ENCODE data around the gene LRRFIP1. TPM values are rescaled to one million over a fixed set of nuclear protein-coding genes. Genes with fewer than 3 reads are reported as not detected.

Gene LRRFIP1
- total RNA-seq, 1 donor from 2014 or later: 37.1 TPM

GRCh38 chr2:237712477-237713377 lies 85.3 kb downstream of the LRRFIP1 start:
- DNase-seq (ENCODE audit: low read depth, low spot score): no peak
- Mint-ChIP-seq H3K4me1 (peaks cover 32% of the 10 kb centered on the region), H3K9me3 (no peaks in the 10 kb centered on the region), H3K36me3 (ENCODE audit: low read depth) (peaks cover 3% of the 10 kb centered on the region), H3K4me3 (no peak overlapping the region), H3K27me3 (ENCODE audit: low read depth) (no peaks in the 10 kb centered on the region), H3K27ac (ENCODE audit: unreplicated experiment) (peak overlapping the region; percentile 15)
- no peak for TF ChIP-seq CTCF (conservative IDR thresholded peaks at IDR 0.05)

GRCh38 chr2:237714690-237715458 lies 87.5 kb downstream of the LRRFIP1 start:
- peaks cover 35% of the 10 kb centered on the region for H3K4me1 Mint-ChIP-seq
- H3K9me3 Mint-ChIP-seq: no peaks in the 10 kb centered on the region

GRCh38 chr2:237715459-237715947 lies 88.1 kb downstream of the LRRFIP1 start:
- H3K36me3 Mint-ChIP-seq (ENCODE audit: low read depth): peaks cover 3% of the 10 kb centered on the region
- H3K27ac Mint-ChIP-seq (ENCODE audit: unreplicated experiment): peak overlapping the region; percentile 83
- H3K4me1 Mint-ChIP-seq: peaks cover 35% of the 10 kb centered on the region
- TF ChIP-seq CTCF (conservative IDR thresholded peaks at IDR 0.05): no peak
- H3K27me3 Mint-ChIP-seq (ENCODE audit: low read depth): no peaks in the 10 kb centered on the region
- no peak for DNase-seq (ENCODE audit: low read depth, low spot score)
- peak overlapping the region; percentile 16 for H3K4me3 Mint-ChIP-seq
- no peaks in the 10 kb centered on the region for H3K9me3 Mint-ChIP-seq

More at GRCh38 chr2:237714690-237715458, 87.5 kb downstream of the LRRFIP1 start:
- peak overlapping the region; percentile 16 for H3K4me3 Mint-ChIP-seq
- TF ChIP-seq CTCF (conservative IDR thresholded peaks at IDR 0.05): no peak
- H3K36me3 Mint-ChIP-seq (ENCODE audit: low read depth): peaks cover 3% of the 10 kb centered on the region
- H3K27me3 Mint-ChIP-seq (ENCODE audit: low read depth): no peaks in the 10 kb centered on the region
- peak overlapping the region; percentile 83 for H3K27ac Mint-ChIP-seq (ENCODE audit: unreplicated experiment)
- no peak for DNase-seq (ENCODE audit: low read depth, low spot score)

- TF ChIP-seq CTCF (conservative IDR thresholded peaks at IDR 0.05): no peak
- Mint-ChIP-seq H3K4me1 (peaks cover 35% of the 10 kb centered on the region), H3K36me3 (ENCODE audit: low read depth) (peaks cover 3% of the 10 kb centered on the region), H3K4me3 (no peak overlapping the region), H3K27ac (ENCODE audit: unreplicated experiment) (peak overlapping the region; percentile 83), H3K9me3 (no peaks in the 10 kb centered on the region), H3K27me3 (ENCODE audit: low read depth) (no peaks in the 10 kb centered on the region)
- DNase-seq (ENCODE audit: low read depth, low spot score): no peak
Measured at GRCh38 chr2:237716011-237716410, 88.6 kb downstream of the LRRFIP1 start.

- no peaks in the 10 kb centered on the region for H3K27me3 Mint-ChIP-seq (ENCODE audit: low read depth)
- H3K27ac Mint-ChIP-seq (ENCODE audit: unreplicated experiment): no peak overlapping the region
- DNase-seq (ENCODE audit: low read depth, low spot score): no peak
- H3K36me3 Mint-ChIP-seq (ENCODE audit: low read depth): peaks cover 3% of the 10 kb centered on the region
- TF ChIP-seq CTCF (conservative IDR thresholded peaks at IDR 0.05): no peak
- no peak overlapping the region for H3K4me3 Mint-ChIP-seq
- no peaks in the 10 kb centered on the region for H3K9me3 Mint-ChIP-seq
- peaks cover 39% of the 10 kb centered on the region for H3K4me1 Mint-ChIP-seq
Measured at GRCh38 chr2:237717366-237718276, 90.2 kb downstream of the LRRFIP1 start.

All from neural crest cell (in vitro differentiated cells).